ENCODE data around the gene SLC7A14. TPM values are rescaled to one million over a fixed set of nuclear protein-coding genes. Genes with fewer than 3 reads are reported as not detected.

The SLC7A14 gene
- total and polyA plus RNA-seq, 2 of the 4 experiments (the other 2 are of a cell fraction) = 2.7 to 6.8 TPM

GRCh38 chr3:170602556-170602955 is 16.7 kb upstream of the SLC7A14 start:
- BruUV-seq (replicated peaks) = no TSS peak
- no peak overlapping the region for H2BK5ac ChIP-seq (ENCODE audit: low read depth, low read length, poor library complexity, severe bottlenecking)

More at GRCh38 chr3:170602556-170602955, 16.7 kb upstream of the SLC7A14 start:
- no peak overlapping the region for H3K4me3 ChIP-seq (ENCODE audit: insufficient read depth, low read depth, low read length)
- H3K9me3 ChIP-seq (ENCODE audit: control insufficient read depth, insufficient read depth, low read length) = no peaks in the 10 kb centered on the region
- H3K27ac ChIP-seq (ENCODE audit: insufficient read depth, low read length) = no peak overlapping the region
- intact Hi-C loops (cut with micrococcal nuclease) = loop anchor here (2.0 kb wide), 1 partner anchor 18 kb away; no protein-coding TSS in a partner anchor
- H2BK120ac ChIP-seq (ENCODE audit: low read depth, low read length) = no peak overlapping the region
- H3K9me1 ChIP-seq (ENCODE audit: insufficient read depth, low read length) = no peaks in the 10 kb centered on the region
- H2AK9ac ChIP-seq (replicated peaks; ENCODE audit: low read depth, low read length, poor library complexity) = no peak overlapping the region
- DNase-seq (peak; percentile 56), ATAC-seq (ENCODE audit: low read depth) (peak; percentile 46; the same call in 1 of the 2 replicates)
- H3K56ac ChIP-seq (ENCODE audit: extremely low read depth, insufficient read depth, low read length) = no peak overlapping the region
- no peak overlapping the region for H2AFZ ChIP-seq (replicated peaks; ENCODE audit: low read length, poor library complexity)
- no peak overlapping the region for H3K9ac ChIP-seq (ENCODE audit: low read depth, low read length)
- ChIA-PET POLR2A (ENCODE audit: unreplicated experiment) (no interaction called here), CTCF (interaction anchor here (1.1 kb wide), 1 partner anchor 128 kb away, joined by 3 read pairs; no protein-coding TSS in a partner anchor)
- no peak overlapping the region for H3K4ac ChIP-seq (ENCODE audit: low read depth, low read length)
- no CpG with 5 or more reads among the region's 1 CpG for WGBS, 2 experiments (ENCODE audit: extremely low coverage in 2 of 2, insufficient read length in 1 of 2)
- no peaks in the 10 kb centered on the region for H4K20me1 ChIP-seq (ENCODE audit: insufficient read depth, low read length)
- no peak overlapping the region for H2BK15ac ChIP-seq (ENCODE audit: low read depth, low read length)
- H2BK20ac ChIP-seq (ENCODE audit: low read depth, low read length) = no peak overlapping the region
- no peak overlapping the region for H4K91ac ChIP-seq (ENCODE audit: insufficient read depth, low read depth, low read length)
- H4K5ac ChIP-seq (ENCODE audit: low read depth, low read length) = no peak overlapping the region
- H4K8ac ChIP-seq (ENCODE audit: low read depth in 2 of 2, low read length in 2 of 2) = no peak overlapping the region
- no peaks in the 10 kb centered on the region for H3K36me3 ChIP-seq (ENCODE audit: control insufficient read depth, insufficient read depth, low read length)
- H2AK5ac ChIP-seq (ENCODE audit: low read depth, low read length) = no peak overlapping the region
- no peak overlapping the region for H3K18ac ChIP-seq (ENCODE audit: low read depth, low read length)
- H3K4me1 ChIP-seq (ENCODE audit: control insufficient read depth, insufficient read depth, low read length) = 0 out of 2 replicates have a peak, but pooled peaks cover 2% of the 10 kb centered on the region
- in situ Hi-C loops (cut with MboI; ENCODE audit: low sequenced_read_pairs) = no loop called here
- dilution Hi-C loops (cut with HindIII; ENCODE audit: low sequenced_read_pairs, unreplicated experiment) = no loop called here
- H3K23ac ChIP-seq (ENCODE audit: low read depth, low read length) = no peak overlapping the region
- no peak overlapping the region for H3K4me2 ChIP-seq (ENCODE audit: low read depth, low read length)
- no peak overlapping the region for H3K14ac ChIP-seq (replicated peaks; ENCODE audit: low read depth, low read length)
- TF ChIP-seq FOS (IDR thresholded peaks at IDR 0.05; ENCODE audit: low read depth, low read length) = no peak
- TF ChIP-seq CHD1 (IDR thresholded peaks at IDR 0.05; ENCODE audit: low read depth, low read length) = no peak
- TF ChIP-seq, protein P1, sequence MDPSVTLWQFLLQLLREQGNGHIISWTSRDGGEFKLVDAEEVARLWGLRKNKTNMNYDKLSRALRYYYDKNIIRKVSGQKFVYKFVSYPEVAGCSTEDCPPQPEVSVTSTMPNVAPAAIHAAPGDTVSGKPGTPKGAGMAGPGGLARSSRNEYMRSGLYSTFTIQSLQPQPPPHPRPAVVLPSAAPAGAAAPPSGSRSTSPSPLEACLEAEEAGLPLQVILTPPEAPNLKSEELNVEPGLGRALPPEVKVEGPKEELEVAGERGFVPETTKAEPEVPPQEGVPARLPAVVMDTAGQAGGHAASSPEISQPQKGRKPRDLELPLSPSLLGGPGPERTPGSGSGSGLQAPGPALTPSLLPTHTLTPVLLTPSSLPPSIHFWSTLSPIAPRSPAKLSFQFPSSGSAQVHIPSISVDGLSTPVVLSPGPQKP (IDR thresholded peaks at IDR 0.05; ENCODE audit: borderline replicate concordance, low read depth, low read length) = no peak
- TF ChIP-seq, protein P2, sequence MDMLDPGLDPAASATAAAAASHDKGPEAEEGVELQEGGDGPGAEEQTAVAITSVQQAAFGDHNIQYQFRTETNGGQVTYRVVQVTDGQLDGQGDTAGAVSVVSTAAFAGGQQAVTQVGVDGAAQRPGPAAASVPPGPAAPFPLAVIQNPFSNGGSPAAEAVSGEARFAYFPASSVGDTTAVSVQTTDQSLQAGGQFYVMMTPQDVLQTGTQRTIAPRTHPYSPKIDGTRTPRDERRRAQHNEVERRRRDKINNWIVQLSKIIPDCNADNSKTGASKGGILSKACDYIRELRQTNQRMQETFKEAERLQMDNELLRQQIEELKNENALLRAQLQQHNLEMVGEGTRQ (IDR thresholded peaks at IDR 0.05; ENCODE audit: low read depth, low read length) = no peak
- no peak for TF ChIP-seq RFX5 (IDR thresholded peaks at IDR 0.05; ENCODE audit: low read depth, low read length)
- TF ChIP-seq MAFK (IDR thresholded peaks at IDR 0.05; ENCODE audit: low read depth, low read length) = no peak
- no peak for TF ChIP-seq MXI1 (IDR thresholded peaks at IDR 0.05; ENCODE audit: borderline replicate concordance, low read depth, low read length)
- no peak for TF ChIP-seq BHLHE40 (IDR thresholded peaks at IDR 0.05; ENCODE audit: low read depth, low read length)
- no peak for TF ChIP-seq NFE2L2 (IDR thresholded peaks at IDR 0.05; ENCODE audit: low read depth, low read length)
- TF ChIP-seq CEBPB (IDR thresholded peaks at IDR 0.05; ENCODE audit: low read depth, low read length) = no peak
- TF ChIP-seq, protein P3, sequence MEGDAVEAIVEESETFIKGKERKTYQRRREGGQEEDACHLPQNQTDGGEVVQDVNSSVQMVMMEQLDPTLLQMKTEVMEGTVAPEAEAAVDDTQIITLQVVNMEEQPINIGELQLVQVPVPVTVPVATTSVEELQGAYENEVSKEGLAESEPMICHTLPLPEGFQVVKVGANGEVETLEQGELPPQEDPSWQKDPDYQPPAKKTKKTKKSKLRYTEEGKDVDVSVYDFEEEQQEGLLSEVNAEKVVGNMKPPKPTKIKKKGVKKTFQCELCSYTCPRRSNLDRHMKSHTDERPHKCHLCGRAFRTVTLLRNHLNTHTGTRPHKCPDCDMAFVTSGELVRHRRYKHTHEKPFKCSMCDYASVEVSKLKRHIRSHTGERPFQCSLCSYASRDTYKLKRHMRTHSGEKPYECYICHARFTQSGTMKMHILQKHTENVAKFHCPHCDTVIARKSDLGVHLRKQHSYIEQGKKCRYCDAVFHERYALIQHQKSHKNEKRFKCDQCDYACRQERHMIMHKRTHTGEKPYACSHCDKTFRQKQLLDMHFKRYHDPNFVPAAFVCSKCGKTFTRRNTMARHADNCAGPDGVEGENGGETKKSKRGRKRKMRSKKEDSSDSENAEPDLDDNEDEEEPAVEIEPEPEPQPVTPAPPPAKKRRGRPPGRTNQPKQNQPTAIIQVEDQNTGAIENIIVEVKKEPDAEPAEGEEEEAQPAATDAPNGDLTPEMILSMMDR (conservative IDR thresholded peaks at IDR 0.05; ENCODE audit: low read depth, low read length) = no peak
- TF ChIP-seq RAD21 (IDR thresholded peaks at IDR 0.05; ENCODE audit: low read length) = no peak
- no peak for TF ChIP-seq POLR2A (IDR thresholded peaks at IDR 0.05; ENCODE audit: low read depth, low read length)
- no peak for TF ChIP-seq MAZ (IDR thresholded peaks at IDR 0.05; ENCODE audit: borderline replicate concordance, low read depth, low read length)
- no peaks in the 10 kb centered on the region for H3K27me3 ChIP-seq (ENCODE audit: control insufficient read depth, insufficient read depth, low read length)
- H3K79me1 ChIP-seq (ENCODE audit: low read depth in 1 of 2, low read length in 2 of 2) = no peaks in the 10 kb centered on the region

Data from IMR-90 (cell line).